H1 (cell line): Measurements from ENCODE around the gene U2SURP. TPM values are rescaled to one million over a fixed set of nuclear protein-coding genes. Genes with fewer than 3 reads are reported as not detected.

Source experiments
- CTCF ChIA-PET: fragments of 300-600 bp; sonication (Branson Sonifier 250); formaldehyde crosslinking; loops from one replicate; lab custom pipeline; 2021; ENCODE audit not compliant: partially characterized antibody; lab: Charles Lee
- POLR2A ChIA-PET: fragments of 300-600 bp; sonication (Branson Sonifier 250); formaldehyde crosslinking; loops from one replicate; lab custom pipeline; 2021; ENCODE audit warnings: inconsistent platforms; ENCODE audit not compliant: partially characterized antibody; lab: Charles Lee
- DNase-seq, 2 experiments: peaks; one replicate each; pipeline versions ENCODE4 v3.0.0 to v3.0.0-alpha.2; 2010 to 2022; ENCODE audit warnings: low spot score in 2 of 2, low read depth in 1 of 2, mixed read lengths in 1 of 2
- FAIRE-seq: peaks from 2 replicates; lab custom pipeline; 2011; peaks lifted over from hg19 to GRCh38; lab: Jason Lieb, UNC
- H2AFZ ChIP-seq: 2 replicates; pipeline ENCODE4 v1.8.1; 2012; ENCODE audit warnings: low read length, inconsistent platforms
- H2AK5ac ChIP-seq: 2 replicates; pipeline ENCODE4 v1.6.1; 2013; ENCODE audit warnings: low read depth, low read length
- H2BK120ac ChIP-seq: replicated peaks from 2 replicates; pipeline ENCODE3; 2013; ENCODE audit warnings: low read depth, low read length, inconsistent platforms
- H2BK12ac ChIP-seq: 2 replicates; pipeline ENCODE4 v1.6.1; 2013; ENCODE audit warnings: low read depth, low read length
- H2BK15ac ChIP-seq: 2 replicates; pipeline ENCODE4 v1.6.1; 2013; ENCODE audit warnings: low read length
- H2BK20ac ChIP-seq: 2 replicates; pipeline ENCODE4 v1.6.1; 2013; ENCODE audit warnings: low read length
- H2BK5ac ChIP-seq: 2 replicates; pipeline ENCODE4 v1.6.1; 2013; ENCODE audit warnings: low read depth, low read length
- H3K14ac ChIP-seq: 2 replicates; pipeline ENCODE4 v1.6.1; 2013; ENCODE audit warnings: inconsistent platforms; ENCODE audit not compliant: insufficient read length
- H3K18ac ChIP-seq: 2 replicates; pipeline ENCODE4 v1.6.1; 2013; ENCODE audit warnings: low read length; ENCODE audit errors: extremely low read depth
- H3K23ac ChIP-seq: 2 replicates; pipeline ENCODE4 v1.6.1; 2013; ENCODE audit warnings: inconsistent platforms; ENCODE audit not compliant: insufficient read length
- H3K23me2 ChIP-seq: 2 replicates; pipeline ENCODE4 v1.6.1; 2013; ENCODE audit warnings: low read depth, low read length
- H3K27ac ChIP-seq: 2 replicates; pipeline ENCODE4 v1.6.1; 2011; ENCODE audit warnings: low read depth, low read length, inconsistent platforms
- H3K27me3 ChIP-seq, 4 experiments: replicated peaks in 1 of 4; 1 replicate in 1 of 4; 2 replicates in 3 of 4; pipeline versions ENCODE4 v1.6.1 to v1.8.1; 2011 to 2013; ENCODE audit warnings: low read length in 3 of 4, mild to moderate bottlenecking in 3 of 4, inconsistent platforms in 2 of 4, mixed read lengths in 2 of 4, moderate library complexity in 1 of 4; ENCODE audit not compliant: control insufficient read depth in 3 of 4, insufficient read depth in 3 of 4; ENCODE audit errors: extremely low read depth in 1 of 4
- H3K36me3 ChIP-seq, 4 experiments: 2 replicates each; pipeline versions ENCODE4 v1.6.1 to v1.8.1; 2011 to 2013; ENCODE audit warnings: mild to moderate bottlenecking in 4 of 4, low read length in 3 of 4, moderate library complexity in 2 of 4, control low read depth in 1 of 4, inconsistent platforms in 1 of 4; ENCODE audit not compliant: insufficient read depth in 4 of 4, control insufficient read depth in 2 of 4
- H3K4ac ChIP-seq: replicated peaks from 2 replicates; pipeline ENCODE3; 2013; ENCODE audit warnings: low read length, low read depth, mixed read lengths, inconsistent platforms; ENCODE audit not compliant: insufficient read length
- H3K4me1 ChIP-seq, 4 experiments: replicated peaks in 1 of 4; 1 replicate in 1 of 4; 2 replicates in 3 of 4; pipeline versions ENCODE4 v1.6.1 to v1.8.1; 2011 to 2013; ENCODE audit warnings: low read length in 3 of 4, inconsistent platforms in 2 of 4, mixed read lengths in 1 of 4; ENCODE audit not compliant: insufficient read depth in 4 of 4, control insufficient read depth in 3 of 4
- H3K4me2 ChIP-seq, 2 experiments: 2 replicates each; pipeline versions ENCODE4 v1.6.1 to v1.8.1; 2011 to 2013; ENCODE audit warnings: low read depth in 2 of 2, low read length in 2 of 2, control low read depth in 1 of 2, inconsistent platforms in 1 of 2, mild to moderate bottlenecking in 1 of 2; ENCODE audit not compliant: insufficient read depth in 1 of 2
- H3K4me3 ChIP-seq, 4 experiments: fragments of 200-600, 300-600 bp in 1 of 4; sonication (generic), shearing (Covaris generic), sonication (Bioruptor Twin) in 1 of 4; 2 replicates each; pipeline versions ENCODE4 v1.5.1 to v1.8.1; 2011 to 2016; ENCODE audit warnings: low read length in 4 of 4, low read depth in 3 of 4, control low read depth in 2 of 4, inconsistent platforms in 2 of 4, mild to moderate bottlenecking in 2 of 4, mixed read lengths in 1 of 4, moderate library complexity in 1 of 4; ENCODE audit not compliant: insufficient read depth in 2 of 4; ENCODE audit errors: extremely low read depth in 1 of 4
- H3K56ac ChIP-seq: replicated peaks from 2 replicates; pipeline ENCODE3; 2013; ENCODE audit warnings: low read depth, mild to moderate bottlenecking, mixed read lengths, low read length, inconsistent platforms; ENCODE audit not compliant: insufficient read length
- H3K79me1 ChIP-seq: 2 replicates; pipeline ENCODE4 v1.6.1; 2013; ENCODE audit warnings: low read depth, low read length, control low read depth
- H3K79me2 ChIP-seq, 2 experiments: 2 replicates each; pipeline versions ENCODE4 v1.6.1 to v1.8.1; 2012 to 2013; ENCODE audit warnings: low read length in 2 of 2, mild to moderate bottlenecking in 2 of 2, inconsistent platforms in 1 of 2; ENCODE audit not compliant: insufficient read depth in 2 of 2, control insufficient read depth in 1 of 2
- H3K9ac ChIP-seq, 4 experiments: replicated peaks in 1 of 4; 1 replicate in 1 of 4; 2 replicates in 3 of 4; pipeline versions ENCODE4 v1.6.1 to v1.8.1; 2011 to 2013; ENCODE audit warnings: low read depth in 3 of 4, low read length in 3 of 4, control low read depth in 2 of 4, mild to moderate bottlenecking in 2 of 4, moderate library complexity in 2 of 4, inconsistent platforms in 1 of 4; ENCODE audit errors: extremely low read depth in 1 of 4
- H3K9me3 ChIP-seq, 2 experiments: 2 replicates each; pipeline versions ENCODE4 v1.6.1 to v1.8.1; 2012 to 2013; ENCODE audit warnings: mild to moderate bottlenecking in 2 of 2, moderate library complexity in 2 of 2, control low read depth in 1 of 2, inconsistent platforms in 1 of 2, low read depth in 1 of 2, low read length in 1 of 2, mixed read lengths in 1 of 2; ENCODE audit not compliant: insufficient read depth in 2 of 2
- H4K20me1 ChIP-seq, 2 experiments: replicated peaks in 1 of 2; 2 replicates each; pipeline versions ENCODE3 to v1.8.1; 2011 to 2013; ENCODE audit warnings: inconsistent platforms in 2 of 2, low read length in 2 of 2, mild to moderate bottlenecking in 1 of 2; ENCODE audit not compliant: insufficient read depth in 2 of 2, control insufficient read depth in 1 of 2
- H4K5ac ChIP-seq: 2 replicates; pipeline ENCODE4 v1.6.1; 2013; ENCODE audit warnings: low read length, low read depth, mixed read lengths, inconsistent platforms; ENCODE audit not compliant: insufficient read length
- H4K8ac ChIP-seq: 2 replicates; pipeline ENCODE4 v1.8.0; 2013; ENCODE audit warnings: mild to moderate bottlenecking, moderate library complexity, low read length, inconsistent platforms; ENCODE audit not compliant: insufficient read depth; ENCODE audit errors: extremely low read depth
- H4K91ac ChIP-seq: replicated peaks from 2 replicates; pipeline ENCODE3; 2013; ENCODE audit warnings: low read length, mixed read lengths, inconsistent platforms; ENCODE audit not compliant: insufficient read length
- ASH2L ChIP-seq: fragments of 200-600, 300-600 bp; sonication (generic); IDR thresholded peaks from one replicate; pipeline ENCODE4 v1.7.1; 2017; ENCODE audit warnings: low read length
- CTBP2 ChIP-seq: IDR thresholded peaks from 2 replicates; pipeline ENCODE4 v1.7.0; 2011; ENCODE audit warnings: borderline replicate concordance, mild to moderate bottlenecking, moderate library complexity, mixed read lengths, low read length; ENCODE audit not compliant: insufficient read depth, insufficient read length
- E2F6 ChIP-seq: IDR thresholded peaks from 2 replicates; pipeline ENCODE4 v1.6.1; 2012; ENCODE audit warnings: inconsistent platforms
- EP300 ChIP-seq, 2 experiments: IDR thresholded peaks; 1 replicate in 1 of 2; 2 replicates in 1 of 2; pipeline ENCODE4 v1.6.1; 2011 to 2012; ENCODE audit warnings: low read depth in 2 of 2, low read length in 2 of 2, mild to moderate bottlenecking in 2 of 2, borderline replicate concordance in 1 of 2, inconsistent platforms in 1 of 2, moderate library complexity in 1 of 2
- JUND ChIP-seq: IDR thresholded peaks from 2 replicates; pipeline ENCODE4 v1.6.1; 2011; ENCODE audit warnings: mild to moderate bottlenecking, improper control_type of control experiment, low read length
- MAX ChIP-seq: IDR thresholded peaks from 2 replicates; pipeline ENCODE4 v1.6.1; 2012; ENCODE audit warnings: inconsistent platforms
- NRF1 ChIP-seq: IDR thresholded peaks from 2 replicates; pipeline ENCODE4 v1.6.1; 2011; ENCODE audit warnings: mild to moderate bottlenecking, low read depth, low read length, improper control_type of control experiment
- POLR2A ChIP-seq, 2 experiments: IDR thresholded peaks; 1 replicate in 1 of 2; 2 replicates in 1 of 2; pipeline ENCODE4 v1.6.1; 2011; ENCODE audit warnings: low read depth in 2 of 2, low read length in 2 of 2, mild to moderate bottlenecking in 2 of 2; ENCODE audit errors: control extremely low read depth in 1 of 2
- RXRA ChIP-seq: IDR thresholded peaks from 2 replicates; pipeline ENCODE4 v1.6.1; 2011; ENCODE audit warnings: low read depth, mild to moderate bottlenecking, low read length, moderate library complexity; ENCODE audit not compliant: insufficient read depth
- SIX5 ChIP-seq: IDR thresholded peaks from 2 replicates; pipeline ENCODE4 v1.6.1; 2011; ENCODE audit warnings: mild to moderate bottlenecking, low read depth, low read length
- SUZ12 ChIP-seq: fragments of 200-600 bp; sonication (generic); IDR thresholded peaks from 2 replicates; pipeline ENCODE4 v1.6.1; 2012; ENCODE audit warnings: mild to moderate bottlenecking, inconsistent platforms, low read length, moderate library complexity, mixed read lengths
- TAF1 ChIP-seq: IDR thresholded peaks from 2 replicates; pipeline ENCODE4 v1.6.1; 2011; ENCODE audit warnings: mild to moderate bottlenecking, low read depth, low read length
- USF2 ChIP-seq: IDR thresholded peaks from 2 replicates; pipeline ENCODE4 v1.6.1; 2011; ENCODE audit warnings: low read length, improper control_type of control experiment
- WGBS, 2 experiments: shearing (Covaris generic) in 1 of 2; methylation state at CpG; one replicate each; pipeline versions ENCODE4 v1.1.6 to v1.1.7; 2013 to 2015; ENCODE audit warnings: low lambda C conversion rate in 2 of 2, mixed read lengths in 2 of 2, inconsistent platforms in 1 of 2, low coverage in 1 of 2, missing lambda C conversion rate in 1 of 2; ENCODE audit not compliant: insufficient replicate concordance in 2 of 2, insufficient coverage in 1 of 2, insufficient read length in 1 of 2; ENCODE audit errors: extremely low coverage in 1 of 2, missing lambda C conversion rate in 1 of 2; 5-methylcytosine and 5-hydroxymethylcytosine counted together
- polyA plus RNA-seq, 7 experiments: library from polyadenylated mRNA; depleted of rRNA in 3 of 7; stranded (reverse) in 5 of 7; unstranded in 2 of 7; fragments of >200 nt in 5 of 7; fragments of 200-250 nt in 2 of 7; gene quantifications; 1 replicate in 5 of 7; 2 replicates in 1 of 7; 4 replicates in 1 of 7; pipeline versions ENCODE4 v1.2.1 to v1.2.3, GENCODE V29; 2011 to 2013; ENCODE audit warnings: missing spikeins in 2 of 7, mixed read lengths in 2 of 7
- total RNA-seq: library from RNA; stranded (reverse); fragmentation: NEBNext Ultra II Directional; extraction: Animal tissue kit (Norgen Biotek cat#: 25700); gene quantifications from 2 replicates; pipeline ENCODE4 v1.2.1, GENCODE V29; 2021

Gene U2SURP
- total and polyA plus RNA-seq, 2 of the 8 experiments (the other 6 are each of a cell fraction or from before 2014, with no cell fraction given), result 22.2 to 167 TPM

- no peak for DNase-seq
- H3K4ac ChIP-seq, result no peak overlapping the region
- no peak overlapping the region for H4K8ac ChIP-seq
- no peaks in the 10 kb centered on the region for H3K36me3 ChIP-seq
- H3K4me3 ChIP-seq, result no peak overlapping the region
- 91% methylated on average over 3 of the region's 3 CpGs; no CpG with 5 or more reads in 1 of the 2 experiments for WGBS, 2 experiments
- ChIA-PET CTCF (interaction anchor here (5.0 kb wide), 1 partner anchor 67 kb away, joined by 44 read pairs; no protein-coding TSS in a partner anchor), POLR2A (no interaction called here)
- H3K4me2 ChIP-seq, result no peak overlapping the region
- no peaks in the 10 kb centered on the region for H4K20me1 ChIP-seq
- no peak overlapping the region for H3K9ac ChIP-seq
- no peak overlapping the region for H3K23ac ChIP-seq
- no peaks in the 10 kb centered on the region; the same call in 1 of the 2 replicates for H3K79me1 ChIP-seq
- no peak overlapping the region for H2BK20ac ChIP-seq
- peaks cover 14 to 24% of the 10 kb centered on the region in 2 experiments for H3K79me2 ChIP-seq
- no peak overlapping the region for H2AK5ac ChIP-seq
- no peak overlapping the region for H2BK120ac ChIP-seq
- H4K5ac ChIP-seq, result no peak overlapping the region
- H2BK5ac ChIP-seq, result no peak overlapping the region
- no peak overlapping the region for H4K91ac ChIP-seq
- H2AFZ ChIP-seq, result no peak overlapping the region
- no peak overlapping the region for H3K18ac ChIP-seq
- no peak overlapping the region for H3K14ac ChIP-seq
- no peaks in the 10 kb centered on the region for H3K9me3 ChIP-seq
- no peak overlapping the region for H3K56ac ChIP-seq
- no peak overlapping the region for H2BK12ac ChIP-seq
- H3K27me3 ChIP-seq, result no peaks in the 10 kb centered on the region
- no peak overlapping the region for H3K27ac ChIP-seq
- peaks cover 7% of the 10 kb centered on the region; the same call in 1 of the 2 replicates for H3K23me2 ChIP-seq
- H3K4me1 ChIP-seq, result peaks cover 0 to 4% (median 2%) of the 10 kb centered on the region in 4 experiments; a peak in 2 of 7 replicates
- no peak overlapping the region for H2BK15ac ChIP-seq
- FAIRE-seq, result no peak
- TF ChIP-seq SUZ12 (no peak), NRF1 (no peak), USF2 (no peak), JUND (no peak), MAX (no peak), TAF1 (no peak), CTBP2 (no peak), EP300 (IDR thresholded peaks at IDR 0.05; ENCODE audit: borderline replicate concordance in 1 of 2, low read depth in 2 of 2, low read length in 2 of 2) (no peak), ASH2L (no peak), SIX5 (no peak), E2F6 (no peak), RXRA (no peak), POLR2A (IDR thresholded peaks at IDR 0.05; ENCODE audit: control extremely low read depth in 1 of 2, low read depth in 2 of 2, low read length in 2 of 2) (no peak)
Measured at GRCh38 chr3:142998439-142998838, 2.9 kb upstream of the U2SURP start.
